Kasumi-1 (cell line): Measurements from ENCODE around the gene CUL1.

Source experiments
- DNase-seq, 2 experiments: peaks; one replicate each; lab custom pipeline; 2025; lab: John Stamatoyannopoulos, UW

CUL1 gene

GRCh38 chr7:148698397-148699023 is at the start of gene CUL1:
TSS of gene CUL1 (plus strand) at chr7:148698903. CDS start at chr7:148730123, 31,220 bp downstream.
- peak; percentile 68 for DNase-seq

GRCh38 chr7:148650232-148650858 is 48.4 kb upstream of the CUL1 start:
- no peak for DNase-seq

GRCh38 chr7:148652773-148653172 is 45.9 kb upstream of the CUL1 start:
- no peak for DNase-seq

- no peak for DNase-seq
These were observed 40.8 kb upstream of the CUL1 start for GRCh38 chr7:148657929-148658328.

- no peak for DNase-seq
These were observed 37.2 kb upstream of the CUL1 start for GRCh38 chr7:148661471-148661870.

- DNase-seq, result no peak
These were observed 36.1 kb upstream of the CUL1 start for GRCh38 chr7:148662646-148663045.

- DNase-seq, result no peak
These were observed 34.4 kb upstream of the CUL1 start for GRCh38 chr7:148664324-148664723.

GRCh38 chr7:148665221-148665620 is 33.5 kb upstream of the CUL1 start:
- no peak for DNase-seq

- DNase-seq, result peak; percentile 20 to 47
These were observed 28.8 kb upstream of the CUL1 start for GRCh38 chr7:148669927-148670326.

- DNase-seq, result peak in 1 of 2 experiments; percentile 46
These were observed 28.3 kb upstream of the CUL1 start for GRCh38 chr7:148670374-148670773.

- DNase-seq, result peak; percentile 86 to 91
These were observed 27.9 kb upstream of the CUL1 start for GRCh38 chr7:148670807-148671206.

- DNase-seq, result no peak
These were observed 26.7 kb upstream of the CUL1 start for GRCh38 chr7:148672041-148672440.

- DNase-seq, result no peak
These were observed 24.0 kb upstream of the CUL1 start for GRCh38 chr7:148674689-148675088.

GRCh38 chr7:148676291-148676690 is 22.4 kb upstream of the CUL1 start:
- DNase-seq, result no peak

GRCh38 chr7:148681821-148682220 is 16.9 kb upstream of the CUL1 start:
- DNase-seq, result no peak

- no peak for DNase-seq
These were observed 14.3 kb upstream of the CUL1 start for GRCh38 chr7:148684289-148684830.

GRCh38 chr7:148686312-148686937 is 12.3 kb upstream of the CUL1 start:
- no peak for DNase-seq

GRCh38 chr7:148687555-148687954 is 11.1 kb upstream of the CUL1 start:
- DNase-seq, result no peak

GRCh38 chr7:148688526-148688925 is 10.2 kb upstream of the CUL1 start:
- DNase-seq, result no peak

- no peak for DNase-seq
These were observed 5.1 kb upstream of the CUL1 start for GRCh38 chr7:148693651-148694050.

- no peak for DNase-seq
These were observed 4.1 kb upstream of the CUL1 start for GRCh38 chr7:148694631-148695030.

- DNase-seq, result no peak
These were observed 2.8 kb upstream of the CUL1 start for GRCh38 chr7:148695953-148696352.

GRCh38 chr7:148696787-148697186 is 1.9 kb upstream of the CUL1 start:
- peak in 1 of 2 experiments; percentile 14 for DNase-seq
